Measurements from ENCODE around the gene HEY2.

GRCh38 chr6:125759184-125759902, 9.9 kb downstream of the HEY2 start:
- TF ChIP-seq, protein P1, sequence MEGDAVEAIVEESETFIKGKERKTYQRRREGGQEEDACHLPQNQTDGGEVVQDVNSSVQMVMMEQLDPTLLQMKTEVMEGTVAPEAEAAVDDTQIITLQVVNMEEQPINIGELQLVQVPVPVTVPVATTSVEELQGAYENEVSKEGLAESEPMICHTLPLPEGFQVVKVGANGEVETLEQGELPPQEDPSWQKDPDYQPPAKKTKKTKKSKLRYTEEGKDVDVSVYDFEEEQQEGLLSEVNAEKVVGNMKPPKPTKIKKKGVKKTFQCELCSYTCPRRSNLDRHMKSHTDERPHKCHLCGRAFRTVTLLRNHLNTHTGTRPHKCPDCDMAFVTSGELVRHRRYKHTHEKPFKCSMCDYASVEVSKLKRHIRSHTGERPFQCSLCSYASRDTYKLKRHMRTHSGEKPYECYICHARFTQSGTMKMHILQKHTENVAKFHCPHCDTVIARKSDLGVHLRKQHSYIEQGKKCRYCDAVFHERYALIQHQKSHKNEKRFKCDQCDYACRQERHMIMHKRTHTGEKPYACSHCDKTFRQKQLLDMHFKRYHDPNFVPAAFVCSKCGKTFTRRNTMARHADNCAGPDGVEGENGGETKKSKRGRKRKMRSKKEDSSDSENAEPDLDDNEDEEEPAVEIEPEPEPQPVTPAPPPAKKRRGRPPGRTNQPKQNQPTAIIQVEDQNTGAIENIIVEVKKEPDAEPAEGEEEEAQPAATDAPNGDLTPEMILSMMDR (IDR thresholded peaks at IDR 0.05) = no peak
- TF ChIP-seq POLR2A (IDR thresholded peaks at IDR 0.05) = no peak
